GM23338 (cell line): ENCODE data around the gene MINDY3.

Experiments
- CREB1 ChIP-seq: fragments of 250-450 bp; sonication (Bioruptor Pico); IDR thresholded peaks from 2 replicates; pipeline ENCODE4 v1.5.0; 2020; ENCODE audit warnings: low read depth, mild to moderate bottlenecking, moderate library complexity
- EZH2 ChIP-seq: fragments of 200-600 bp; sonication (generic); IDR thresholded peaks from one replicate; pipeline ENCODE4 v1.8.0; 2017; ENCODE audit warnings: antibody characterized with exemption, mild to moderate bottlenecking, low read depth; ENCODE audit not compliant: unreplicated experiment
- EZH2phosphoT487 ChIP-seq: fragments of 200-600 bp; sonication (generic); IDR thresholded peaks from one replicate; pipeline ENCODE4 v1.8.1; 2018; ENCODE audit warnings: antibody characterized with exemption; ENCODE audit not compliant: unreplicated experiment
- NANOG ChIP-seq: IDR thresholded peaks from 2 replicates; pipeline ENCODE4 v1.6.1; 2016; ENCODE audit warnings: antibody characterized with exemption, borderline replicate concordance
- POLR2AphosphoS5 ChIP-seq: IDR thresholded peaks from 2 replicates; pipeline ENCODE4 v1.6.1; 2016; ENCODE audit warnings: antibody characterized with exemption, low read depth
- STAT1 ChIP-seq: IDR thresholded peaks from one replicate; pipeline ENCODE4 v1.6.1; 2016; ENCODE audit warnings: antibody characterized with exemption; ENCODE audit not compliant: unreplicated experiment
- TF ChIP-seq, protein P1 (sequence below), 2 experiments: fragments of 200-600 bp in 1 of 2; sonication (generic) in 1 of 2; conservative IDR thresholded peaks; 2 replicates each; pipeline versions ENCODE4 v1.5.1 to v1.6.1; 2016 to 2017; ENCODE audit warnings: antibody characterized with exemption in 2 of 2, low read depth in 2 of 2, mild to moderate bottlenecking in 2 of 2, moderate library complexity in 1 of 2
- TF ChIP-seq, protein P2 (sequence below): IDR thresholded peaks from one replicate; pipeline ENCODE4 v1.6.1; 2018; ENCODE audit warnings: antibody characterized with exemption; ENCODE audit not compliant: unreplicated experiment
- TF ChIP-seq, protein P3 (sequence below): fragments of 250-450 bp; sonication (Bioruptor Pico); IDR thresholded peaks from 2 replicates; pipeline ENCODE4 v1.5.0; 2020; ENCODE audit warnings: mild to moderate bottlenecking, moderate library complexity
- TF ChIP-seq, protein P4 (sequence below): IDR thresholded peaks from 2 replicates; pipeline ENCODE4 v1.6.1; 2016; ENCODE audit warnings: antibody characterized with exemption

DNA sequence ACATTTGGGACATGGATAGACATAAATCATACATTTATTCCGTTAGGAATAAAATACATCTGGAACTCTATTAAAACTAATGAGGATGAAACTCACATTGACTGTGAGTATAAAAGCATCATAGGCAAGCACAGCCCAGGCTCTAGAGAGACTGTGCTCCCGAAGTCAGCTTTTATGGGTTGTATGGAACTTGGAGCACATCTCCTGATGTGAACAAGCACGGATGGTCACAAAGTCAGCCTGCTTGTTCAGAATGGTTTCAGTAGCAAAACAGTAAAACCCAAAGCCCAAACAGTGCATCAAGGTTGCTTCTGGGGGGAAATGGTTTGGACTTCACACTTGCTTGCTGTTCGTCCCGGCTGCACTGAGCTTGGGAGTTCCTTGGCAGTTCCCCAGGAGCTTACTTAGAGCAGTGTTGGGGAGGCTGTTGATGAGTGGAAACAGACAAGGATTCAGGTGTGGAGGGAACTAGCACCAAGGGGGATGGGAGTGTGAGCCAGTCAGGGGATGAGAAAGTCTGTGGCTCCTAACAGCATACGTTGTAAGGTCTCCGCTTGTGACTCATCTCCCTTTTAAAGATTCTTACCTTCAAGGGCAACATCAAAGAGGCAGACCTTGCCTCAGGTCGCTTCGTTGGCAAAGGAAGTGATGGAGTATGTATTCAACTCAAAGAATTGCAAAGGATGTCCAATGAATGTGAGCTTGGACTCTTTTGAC lies 120.9 kb downstream of the MINDY3 start:
- TF ChIP-seq, protein P1, sequence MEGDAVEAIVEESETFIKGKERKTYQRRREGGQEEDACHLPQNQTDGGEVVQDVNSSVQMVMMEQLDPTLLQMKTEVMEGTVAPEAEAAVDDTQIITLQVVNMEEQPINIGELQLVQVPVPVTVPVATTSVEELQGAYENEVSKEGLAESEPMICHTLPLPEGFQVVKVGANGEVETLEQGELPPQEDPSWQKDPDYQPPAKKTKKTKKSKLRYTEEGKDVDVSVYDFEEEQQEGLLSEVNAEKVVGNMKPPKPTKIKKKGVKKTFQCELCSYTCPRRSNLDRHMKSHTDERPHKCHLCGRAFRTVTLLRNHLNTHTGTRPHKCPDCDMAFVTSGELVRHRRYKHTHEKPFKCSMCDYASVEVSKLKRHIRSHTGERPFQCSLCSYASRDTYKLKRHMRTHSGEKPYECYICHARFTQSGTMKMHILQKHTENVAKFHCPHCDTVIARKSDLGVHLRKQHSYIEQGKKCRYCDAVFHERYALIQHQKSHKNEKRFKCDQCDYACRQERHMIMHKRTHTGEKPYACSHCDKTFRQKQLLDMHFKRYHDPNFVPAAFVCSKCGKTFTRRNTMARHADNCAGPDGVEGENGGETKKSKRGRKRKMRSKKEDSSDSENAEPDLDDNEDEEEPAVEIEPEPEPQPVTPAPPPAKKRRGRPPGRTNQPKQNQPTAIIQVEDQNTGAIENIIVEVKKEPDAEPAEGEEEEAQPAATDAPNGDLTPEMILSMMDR (conservative IDR thresholded peaks at IDR 0.05; ENCODE audit: low read depth in 2 of 2), result no peak
- no peak for TF ChIP-seq CREB1 (CRISPR knock-in tag)
- TF ChIP-seq EZH2, result no peak
- TF ChIP-seq POLR2AphosphoS5, result no peak
- TF ChIP-seq, protein P2, sequence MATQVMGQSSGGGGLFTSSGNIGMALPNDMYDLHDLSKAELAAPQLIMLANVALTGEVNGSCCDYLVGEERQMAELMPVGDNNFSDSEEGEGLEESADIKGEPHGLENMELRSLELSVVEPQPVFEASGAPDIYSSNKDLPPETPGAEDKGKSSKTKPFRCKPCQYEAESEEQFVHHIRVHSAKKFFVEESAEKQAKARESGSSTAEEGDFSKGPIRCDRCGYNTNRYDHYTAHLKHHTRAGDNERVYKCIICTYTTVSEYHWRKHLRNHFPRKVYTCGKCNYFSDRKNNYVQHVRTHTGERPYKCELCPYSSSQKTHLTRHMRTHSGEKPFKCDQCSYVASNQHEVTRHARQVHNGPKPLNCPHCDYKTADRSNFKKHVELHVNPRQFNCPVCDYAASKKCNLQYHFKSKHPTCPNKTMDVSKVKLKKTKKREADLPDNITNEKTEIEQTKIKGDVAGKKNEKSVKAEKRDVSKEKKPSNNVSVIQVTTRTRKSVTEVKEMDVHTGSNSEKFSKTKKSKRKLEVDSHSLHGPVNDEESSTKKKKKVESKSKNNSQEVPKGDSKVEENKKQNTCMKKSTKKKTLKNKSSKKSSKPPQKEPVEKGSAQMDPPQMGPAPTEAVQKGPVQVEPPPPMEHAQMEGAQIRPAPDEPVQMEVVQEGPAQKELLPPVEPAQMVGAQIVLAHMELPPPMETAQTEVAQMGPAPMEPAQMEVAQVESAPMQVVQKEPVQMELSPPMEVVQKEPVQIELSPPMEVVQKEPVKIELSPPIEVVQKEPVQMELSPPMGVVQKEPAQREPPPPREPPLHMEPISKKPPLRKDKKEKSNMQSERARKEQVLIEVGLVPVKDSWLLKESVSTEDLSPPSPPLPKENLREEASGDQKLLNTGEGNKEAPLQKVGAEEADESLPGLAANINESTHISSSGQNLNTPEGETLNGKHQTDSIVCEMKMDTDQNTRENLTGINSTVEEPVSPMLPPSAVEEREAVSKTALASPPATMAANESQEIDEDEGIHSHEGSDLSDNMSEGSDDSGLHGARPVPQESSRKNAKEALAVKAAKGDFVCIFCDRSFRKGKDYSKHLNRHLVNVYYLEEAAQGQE, result no peak
- no peak for TF ChIP-seq NANOG
- TF ChIP-seq, protein P3, sequence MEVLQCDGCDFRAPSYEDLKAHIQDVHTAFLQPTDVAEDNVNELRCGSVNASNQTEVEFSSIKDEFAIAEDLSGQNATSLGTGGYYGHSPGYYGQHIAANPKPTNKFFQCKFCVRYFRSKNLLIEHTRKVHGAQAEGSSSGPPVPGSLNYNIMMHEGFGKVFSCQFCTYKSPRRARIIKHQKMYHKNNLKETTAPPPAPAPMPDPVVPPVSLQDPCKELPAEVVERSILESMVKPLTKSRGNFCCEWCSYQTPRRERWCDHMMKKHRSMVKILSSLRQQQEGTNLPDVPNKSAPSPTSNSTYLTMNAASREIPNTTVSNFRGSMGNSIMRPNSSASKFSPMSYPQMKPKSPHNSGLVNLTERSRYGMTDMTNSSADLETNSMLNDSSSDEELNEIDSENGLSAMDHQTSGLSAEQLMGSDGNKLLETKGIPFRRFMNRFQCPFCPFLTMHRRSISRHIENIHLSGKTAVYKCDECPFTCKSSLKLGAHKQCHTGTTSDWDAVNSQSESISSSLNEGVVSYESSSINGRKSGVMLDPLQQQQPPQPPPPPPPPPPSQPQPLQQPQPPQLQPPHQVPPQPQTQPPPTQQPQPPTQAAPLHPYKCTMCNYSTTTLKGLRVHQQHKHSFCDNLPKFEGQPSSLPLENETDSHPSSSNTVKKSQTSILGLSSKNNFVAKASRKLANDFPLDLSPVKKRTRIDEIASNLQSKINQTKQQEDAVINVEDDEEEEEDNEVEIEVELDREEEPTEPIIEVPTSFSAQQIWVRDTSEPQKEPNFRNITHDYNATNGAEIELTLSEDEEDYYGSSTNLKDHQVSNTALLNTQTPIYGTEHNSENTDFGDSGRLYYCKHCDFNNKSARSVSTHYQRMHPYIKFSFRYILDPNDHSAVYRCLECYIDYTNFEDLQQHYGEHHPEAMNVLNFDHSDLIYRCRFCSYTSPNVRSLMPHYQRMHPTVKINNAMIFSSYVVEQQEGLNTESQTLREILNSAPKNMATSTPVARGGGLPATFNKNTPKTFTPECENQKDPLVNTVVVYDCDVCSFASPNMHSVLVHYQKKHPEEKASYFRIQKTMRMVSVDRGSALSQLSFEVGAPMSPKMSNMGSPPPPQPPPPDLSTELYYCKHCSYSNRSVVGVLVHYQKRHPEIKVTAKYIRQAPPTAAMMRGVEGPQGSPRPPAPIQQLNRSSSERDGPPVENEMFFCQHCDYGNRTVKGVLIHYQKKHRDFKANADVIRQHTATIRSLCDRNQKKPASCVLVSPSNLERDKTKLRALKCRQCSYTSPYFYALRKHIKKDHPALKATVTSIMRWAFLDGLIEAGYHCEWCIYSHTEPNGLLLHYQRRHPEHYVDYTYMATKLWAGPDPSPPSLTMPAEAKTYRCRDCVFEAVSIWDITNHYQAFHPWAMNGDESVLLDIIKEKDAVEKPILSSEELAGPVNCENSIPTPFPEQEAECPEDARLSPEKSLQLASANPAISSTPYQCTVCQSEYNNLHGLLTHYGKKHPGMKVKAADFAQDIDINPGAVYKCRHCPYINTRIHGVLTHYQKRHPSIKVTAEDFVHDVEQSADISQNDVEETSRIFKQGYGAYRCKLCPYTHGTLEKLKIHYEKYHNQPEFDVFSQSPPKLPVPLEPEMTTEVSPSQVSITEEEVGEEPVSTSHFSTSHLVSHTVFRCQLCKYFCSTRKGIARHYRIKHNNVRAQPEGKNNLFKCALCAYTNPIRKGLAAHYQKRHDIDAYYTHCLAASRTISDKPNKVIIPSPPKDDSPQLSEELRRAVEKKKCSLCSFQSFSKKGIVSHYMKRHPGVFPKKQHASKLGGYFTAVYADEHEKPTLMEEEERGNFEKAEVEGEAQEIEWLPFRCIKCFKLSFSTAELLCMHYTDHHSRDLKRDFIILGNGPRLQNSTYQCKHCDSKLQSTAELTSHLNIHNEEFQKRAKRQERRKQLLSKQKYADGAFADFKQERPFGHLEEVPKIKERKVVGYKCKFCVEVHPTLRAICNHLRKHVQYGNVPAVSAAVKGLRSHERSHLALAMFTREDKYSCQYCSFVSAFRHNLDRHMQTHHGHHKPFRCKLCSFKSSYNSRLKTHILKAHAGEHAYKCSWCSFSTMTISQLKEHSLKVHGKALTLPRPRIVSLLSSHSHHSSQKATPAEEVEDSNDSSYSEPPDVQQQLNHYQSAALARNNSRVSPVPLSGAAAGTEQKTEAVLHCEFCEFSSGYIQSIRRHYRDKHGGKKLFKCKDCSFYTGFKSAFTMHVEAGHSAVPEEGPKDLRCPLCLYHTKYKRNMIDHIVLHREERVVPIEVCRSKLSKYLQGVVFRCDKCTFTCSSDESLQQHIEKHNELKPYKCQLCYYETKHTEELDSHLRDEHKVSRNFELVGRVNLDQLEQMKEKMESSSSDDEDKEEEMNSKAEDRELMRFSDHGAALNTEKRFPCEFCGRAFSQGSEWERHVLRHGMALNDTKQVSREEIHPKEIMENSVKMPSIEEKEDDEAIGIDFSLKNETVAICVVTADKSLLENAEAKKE, result no peak
- TF ChIP-seq EZH2phosphoT487, result no peak
- TF ChIP-seq, protein P4, sequence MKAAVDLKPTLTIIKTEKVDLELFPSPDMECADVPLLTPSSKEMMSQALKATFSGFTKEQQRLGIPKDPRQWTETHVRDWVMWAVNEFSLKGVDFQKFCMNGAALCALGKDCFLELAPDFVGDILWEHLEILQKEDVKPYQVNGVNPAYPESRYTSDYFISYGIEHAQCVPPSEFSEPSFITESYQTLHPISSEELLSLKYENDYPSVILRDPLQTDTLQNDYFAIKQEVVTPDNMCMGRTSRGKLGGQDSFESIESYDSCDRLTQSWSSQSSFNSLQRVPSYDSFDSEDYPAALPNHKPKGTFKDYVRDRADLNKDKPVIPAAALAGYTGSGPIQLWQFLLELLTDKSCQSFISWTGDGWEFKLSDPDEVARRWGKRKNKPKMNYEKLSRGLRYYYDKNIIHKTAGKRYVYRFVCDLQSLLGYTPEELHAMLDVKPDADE, result no peak
- no peak for TF ChIP-seq STAT1
